ENCODE data around the gene TMIGD1. TPM values are rescaled to one million over a fixed set of nuclear protein-coding genes. Genes with fewer than 3 reads are reported as not detected.
A peak's percentile ranks its signal among the peaks of the same experiment; 100 is the strongest.

TMIGD1 gene
- total and polyA plus RNA-seq, 10 donors = not detected

- H3K9me3 ChIP-seq = no peaks in the 10 kb centered on the region
- no peaks in the 10 kb centered on the region for H3K36me3 ChIP-seq
- H3K4me1 ChIP-seq = no peaks in the 10 kb centered on the region
- H3K27me3 ChIP-seq (replicated peaks in 1 of 7) = peaks cover 0 to 2% (median 0%) of the 10 kb centered on the region in 7 donors
- H3K27ac ChIP-seq = no peak overlapping the region
- DNase-seq = no peak
- intact Hi-C loops (cut with DNase I; ENCODE audit: low total_unique reads) = no loop called here
- 93 to 98% (median 95%) methylated on average over 2 of the region's 2 CpGs for WGBS, 5 donors
- TF ChIP-seq POLR2A (IDR thresholded peaks at IDR 0.05) = no peak
- no peak for TF ChIP-seq POLR2AphosphoS5 (IDR thresholded peaks at IDR 0.05)
- no peak for TF ChIP-seq CTCF (IDR thresholded peaks at IDR 0.05 in 8 of 11, conservative IDR thresholded peaks at IDR 0.05 in 3 of 11)
- no peak overlapping the region for H3K4me3 ChIP-seq
Observed at GRCh38 chr17:30310562-30310961, 23.3 kb downstream of the TMIGD1 start.

GRCh38 chr17:30309591-30309990 lies 24.3 kb downstream of the TMIGD1 start:
- Histone ChIP-seq H3K27ac (no peak overlapping the region), H3K4me3 (no peak overlapping the region), H3K27me3 (replicated peaks in 1 of 7) (peaks cover 0 to 3% (median 0%) of the 10 kb centered on the region in 7 donors), H3K36me3 (no peaks in the 10 kb centered on the region), H3K9me3 (no peaks in the 10 kb centered on the region), H3K4me1 (no peaks in the 10 kb centered on the region)
- DNase-seq = no peak
- TF ChIP-seq POLR2AphosphoS5 (IDR thresholded peaks at IDR 0.05) (no peak), CTCF (IDR thresholded peaks at IDR 0.05 in 8 of 11, conservative IDR thresholded peaks at IDR 0.05 in 3 of 11) (no peak), POLR2A (IDR thresholded peaks at IDR 0.05) (no peak)
- intact Hi-C loops (cut with DNase I; ENCODE audit: low total_unique reads) = no loop called here
- 95 to 100% (median 96%) methylated on average over 6 of the region's 6 CpGs for WGBS, 5 donors

- Histone ChIP-seq H3K36me3 (no peaks in the 10 kb centered on the region), H3K27ac (peak overlapping the region in 1 of 8 donors; percentile 24), H3K27me3 (replicated peaks in 1 of 7) (peaks cover 0 to 3% (median 0%) of the 10 kb centered on the region in 7 donors), H3K4me3 (no peak overlapping the region), H3K9me3 (no peaks in the 10 kb centered on the region), H3K4me1 (no peaks in the 10 kb centered on the region)
- intact Hi-C loops (cut with DNase I; ENCODE audit: low total_unique reads) = no loop called here
- no peak for DNase-seq
- 66 to 78% (median 76%) methylated on average over 2 of the region's 2 CpGs for WGBS, 5 donors
- no peak for TF ChIP-seq POLR2AphosphoS5 (IDR thresholded peaks at IDR 0.05)
- no peak for TF ChIP-seq POLR2A (IDR thresholded peaks at IDR 0.05)
- TF ChIP-seq CTCF (IDR thresholded peaks at IDR 0.05 in 8 of 11, conservative IDR thresholded peaks at IDR 0.05 in 3 of 11) = no peak
Observed at GRCh38 chr17:30308406-30308805, 25.5 kb downstream of the TMIGD1 start.

- TF ChIP-seq POLR2A (IDR thresholded peaks at IDR 0.05) (no peak), CTCF (IDR thresholded peaks at IDR 0.05 in 8 of 11, conservative IDR thresholded peaks at IDR 0.05 in 3 of 11) (no peak)
- DNase-seq = no peak
- intact Hi-C loops (cut with DNase I; ENCODE audit: low total_unique reads) = no loop called here
- Histone ChIP-seq H3K27ac (no peak overlapping the region), H3K27me3 (replicated peaks in 1 of 7) (peaks cover 0 to 3% (median 0%) of the 10 kb centered on the region in 7 donors), H3K9me3 (no peaks in the 10 kb centered on the region), H3K36me3 (no peaks in the 10 kb centered on the region), H3K4me3 (no peak overlapping the region), H3K4me1 (peaks cover 0 to 9% (median 7%) of the 10 kb centered on the region in 6 donors)
- 71 to 81% (median 77%) methylated on average over 3 of the region's 3 CpGs for WGBS, 5 donors
Observed at GRCh38 chr17:30304778-30305177, 29.1 kb downstream of the TMIGD1 start.
